Measurements from ENCODE around the gene APPBP2. TPM values are rescaled to one million over a fixed set of nuclear protein-coding genes. Genes with fewer than 3 reads are reported as not detected.
"Not testable (repeated sequence)": the region's sequence is repeated elsewhere in the genome, so short reads cannot be mapped to it uniquely, and the experiment has no call there.

APPBP2 gene
- total RNA-seq, 1 experiment from 2014 or later = 25.3 TPM

- DNase-seq = no peak
- Histone ChIP-seq H3K4me3 (ENCODE audit: low read depth, low read length) (no peak overlapping the region), H3K27me3 (replicated peaks; ENCODE audit: control insufficient read depth, insufficient read depth, low read length) (no peaks in the 10 kb centered on the region), H3K36me3 (ENCODE audit: control insufficient read depth, insufficient read depth, low read length) (no peaks in the 10 kb centered on the region), H3K4me1 (no peaks in the 10 kb centered on the region), H3K9me3 (peaks cover 21% of the 10 kb centered on the region)
- H3K4me3 Mint-ChIP-seq (ENCODE audit: unreplicated experiment) = no peak overlapping the region
- ChIA-PET POLR2A (no interaction called here), CTCF (no interaction called here)
- TF ChIP-seq, protein P1, sequence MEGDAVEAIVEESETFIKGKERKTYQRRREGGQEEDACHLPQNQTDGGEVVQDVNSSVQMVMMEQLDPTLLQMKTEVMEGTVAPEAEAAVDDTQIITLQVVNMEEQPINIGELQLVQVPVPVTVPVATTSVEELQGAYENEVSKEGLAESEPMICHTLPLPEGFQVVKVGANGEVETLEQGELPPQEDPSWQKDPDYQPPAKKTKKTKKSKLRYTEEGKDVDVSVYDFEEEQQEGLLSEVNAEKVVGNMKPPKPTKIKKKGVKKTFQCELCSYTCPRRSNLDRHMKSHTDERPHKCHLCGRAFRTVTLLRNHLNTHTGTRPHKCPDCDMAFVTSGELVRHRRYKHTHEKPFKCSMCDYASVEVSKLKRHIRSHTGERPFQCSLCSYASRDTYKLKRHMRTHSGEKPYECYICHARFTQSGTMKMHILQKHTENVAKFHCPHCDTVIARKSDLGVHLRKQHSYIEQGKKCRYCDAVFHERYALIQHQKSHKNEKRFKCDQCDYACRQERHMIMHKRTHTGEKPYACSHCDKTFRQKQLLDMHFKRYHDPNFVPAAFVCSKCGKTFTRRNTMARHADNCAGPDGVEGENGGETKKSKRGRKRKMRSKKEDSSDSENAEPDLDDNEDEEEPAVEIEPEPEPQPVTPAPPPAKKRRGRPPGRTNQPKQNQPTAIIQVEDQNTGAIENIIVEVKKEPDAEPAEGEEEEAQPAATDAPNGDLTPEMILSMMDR (IDR thresholded peaks at IDR 0.05; ENCODE audit: insufficient read depth in 1 of 2, low read depth in 1 of 2, low read length in 1 of 2, severe bottlenecking in 1 of 2, unreplicated experiment in 1 of 2) = no peak
- H3K27ac Mint-ChIP-seq (ENCODE audit: unreplicated experiment) = no peak overlapping the region
- no TSS peak for BruUV-seq (replicated peaks)
- no peaks in the 10 kb centered on the region for H3K27me3 Mint-ChIP-seq (ENCODE audit: insufficient read depth, unreplicated experiment)
- intact Hi-C loops (cut with micrococcal nuclease; ENCODE audit: unreplicated experiment) = no loop called here
- peaks cover 36% of the 10 kb centered on the region for H3K9me3 Mint-ChIP-seq (ENCODE audit: unreplicated experiment)
- H3K4me1 Mint-ChIP-seq (ENCODE audit: low read depth, unreplicated experiment) = no peaks in the 10 kb centered on the region
- H3K36me3 Mint-ChIP-seq (ENCODE audit: insufficient read depth, unreplicated experiment) = peaks cover 4% of the 10 kb centered on the region
Measured at GRCh38 chr17:60557805-60558204, 31.8 kb upstream of the APPBP2 start.

GRCh38 chr17:60555786-60556185, 29.7 kb upstream of the APPBP2 start:
- H3K9me3 Mint-ChIP-seq (ENCODE audit: unreplicated experiment) = peaks cover 36% of the 10 kb centered on the region
- ChIA-PET POLR2A (interaction anchor here (0.6 kb wide), 1 partner anchor 13 kb away, joined by 5 read pairs; no protein-coding TSS in a partner anchor), CTCF (no interaction called here)
- no peak overlapping the region for H3K4me3 ChIP-seq (ENCODE audit: low read depth, low read length)
- peaks cover 21% of the 10 kb centered on the region for H3K9me3 ChIP-seq
- H3K27me3 Mint-ChIP-seq (ENCODE audit: insufficient read depth, unreplicated experiment) = no peaks in the 10 kb centered on the region
- intact Hi-C loops (cut with micrococcal nuclease; ENCODE audit: unreplicated experiment) = no loop called here
- no TSS peak for BruUV-seq (replicated peaks)
- no peak overlapping the region for H3K4me3 Mint-ChIP-seq (ENCODE audit: unreplicated experiment)
- no peaks in the 10 kb centered on the region for H3K36me3 ChIP-seq (ENCODE audit: control insufficient read depth, insufficient read depth, low read length)
- H3K4me1 Mint-ChIP-seq (ENCODE audit: low read depth, unreplicated experiment) = no peaks in the 10 kb centered on the region
- peaks cover 6% of the 10 kb centered on the region for H3K36me3 Mint-ChIP-seq (ENCODE audit: insufficient read depth, unreplicated experiment)
- TF ChIP-seq, protein P1 (IDR thresholded peaks at IDR 0.05; ENCODE audit: insufficient read depth in 1 of 2, low read depth in 1 of 2, low read length in 1 of 2, severe bottlenecking in 1 of 2, unreplicated experiment in 1 of 2) = no peak
- no peaks in the 10 kb centered on the region for H3K4me1 ChIP-seq
- H3K27ac Mint-ChIP-seq (ENCODE audit: unreplicated experiment) = no peak overlapping the region
- DNase-seq = no peak
- H3K27me3 ChIP-seq (replicated peaks; ENCODE audit: control insufficient read depth, insufficient read depth, low read length) = no peaks in the 10 kb centered on the region

DNA sequence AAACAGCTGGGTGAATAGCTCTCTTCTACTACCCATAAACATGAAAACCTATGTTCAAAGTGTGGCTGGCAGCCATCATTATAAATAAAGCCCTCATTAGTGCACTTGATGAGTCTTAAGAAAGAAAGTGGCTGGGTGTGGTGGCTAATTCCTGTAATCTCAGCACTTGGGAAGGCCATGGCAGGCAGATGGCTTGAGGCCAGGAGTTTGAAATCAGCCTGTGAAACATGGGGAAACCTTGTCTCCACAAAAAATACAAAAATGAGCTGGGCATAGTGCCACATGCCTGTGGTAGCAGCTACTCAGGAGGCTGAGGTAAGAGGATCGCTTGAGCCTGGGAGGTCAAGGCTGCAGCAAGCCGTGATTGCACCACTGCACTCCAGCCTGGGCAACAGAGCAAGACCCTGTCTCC, 28.3 kb upstream of the APPBP2 start:
- no peaks in the 10 kb centered on the region for H3K4me1 ChIP-seq
- POLR2A ChIA-PET = no interaction called here
- no peak overlapping the region for H3K27ac Mint-ChIP-seq (ENCODE audit: unreplicated experiment)
- BruUV-seq (replicated peaks) = no TSS peak
- H3K36me3 Mint-ChIP-seq (ENCODE audit: insufficient read depth, unreplicated experiment) = peaks cover 6% of the 10 kb centered on the region
- H3K27me3 ChIP-seq (replicated peaks; ENCODE audit: control insufficient read depth, insufficient read depth, low read length) = no peaks in the 10 kb centered on the region
- H3K4me3 ChIP-seq (ENCODE audit: low read depth, low read length) = no peak overlapping the region
- H3K9me3 Mint-ChIP-seq (ENCODE audit: unreplicated experiment) = peaks cover 36% of the 10 kb centered on the region
- H3K27me3 Mint-ChIP-seq (ENCODE audit: insufficient read depth, unreplicated experiment) = no peaks in the 10 kb centered on the region
- no peaks in the 10 kb centered on the region for H3K4me1 Mint-ChIP-seq (ENCODE audit: low read depth, unreplicated experiment)
- DNase-seq = no peak
- TF ChIP-seq, protein P1 (IDR thresholded peaks at IDR 0.05; ENCODE audit: insufficient read depth in 1 of 2, low read depth in 1 of 2, low read length in 1 of 2, severe bottlenecking in 1 of 2, unreplicated experiment in 1 of 2) = no peak
- CTCF ChIA-PET = no interaction called here
- no peaks in the 10 kb centered on the region for H3K36me3 ChIP-seq (ENCODE audit: control insufficient read depth, insufficient read depth, low read length)
- peaks cover 21% of the 10 kb centered on the region for H3K9me3 ChIP-seq
- no peak overlapping the region for H3K4me3 Mint-ChIP-seq (ENCODE audit: unreplicated experiment)
- intact Hi-C loops (cut with micrococcal nuclease; ENCODE audit: unreplicated experiment) = no loop called here

DNA sequence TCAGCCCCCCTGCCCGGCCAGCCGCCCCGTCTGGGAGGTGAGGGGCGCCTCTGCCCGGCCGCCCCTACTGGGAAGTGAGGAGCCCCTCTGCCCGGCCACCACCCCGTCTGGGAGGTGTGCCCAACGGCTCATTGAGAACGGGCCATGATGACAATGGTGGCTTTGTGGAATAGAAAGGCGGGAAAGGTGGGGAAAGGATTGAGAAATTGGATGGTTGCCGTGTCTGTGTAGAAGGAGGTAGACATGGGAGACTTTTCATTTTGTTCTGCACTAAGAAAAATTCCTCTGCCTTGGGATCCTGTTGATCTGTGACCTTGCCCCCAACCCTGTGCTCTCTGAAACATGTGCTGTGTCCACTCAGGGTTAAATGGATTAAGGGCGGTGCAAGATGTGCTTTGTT, 26.2 kb upstream of the APPBP2 start:
- CTCF ChIA-PET; H3K4me3 ChIP-seq (ENCODE audit: low read depth, low read length); DNase-seq; intact Hi-C loops (cut with micrococcal nuclease; ENCODE audit: unreplicated experiment); H3K36me3 ChIP-seq (ENCODE audit: control insufficient read depth, insufficient read depth, low read length); H3K27ac Mint-ChIP-seq (ENCODE audit: unreplicated experiment); H3K27me3 ChIP-seq (replicated peaks; ENCODE audit: control insufficient read depth, insufficient read depth, low read length); H3K27me3 Mint-ChIP-seq (ENCODE audit: insufficient read depth, unreplicated experiment); POLR2A ChIA-PET; H3K4me1 Mint-ChIP-seq (ENCODE audit: low read depth, unreplicated experiment); H3K4me3 Mint-ChIP-seq (ENCODE audit: unreplicated experiment); H3K36me3 Mint-ChIP-seq (ENCODE audit: insufficient read depth, unreplicated experiment); H3K9me3 ChIP-seq; H3K4me1 ChIP-seq; BruUV-seq (replicated peaks): not testable (repeated sequence)
- peaks cover 17% of the 10 kb centered on the region for H3K9me3 Mint-ChIP-seq (ENCODE audit: unreplicated experiment)

All from Caco-2 (cell line).